ENCODE data around the gene INPP4A.
A peak's percentile ranks its signal among the peaks of the same experiment; 100 is the strongest.

INPP4A gene

GRCh38 chr2:98476192-98476868 lies 31.7 kb downstream of the INPP4A start:
- DNase-seq, result no peak

- no peak for DNase-seq
Observed at GRCh38 chr2:98477036-98477435, 32.4 kb downstream of the INPP4A start.

DNA sequence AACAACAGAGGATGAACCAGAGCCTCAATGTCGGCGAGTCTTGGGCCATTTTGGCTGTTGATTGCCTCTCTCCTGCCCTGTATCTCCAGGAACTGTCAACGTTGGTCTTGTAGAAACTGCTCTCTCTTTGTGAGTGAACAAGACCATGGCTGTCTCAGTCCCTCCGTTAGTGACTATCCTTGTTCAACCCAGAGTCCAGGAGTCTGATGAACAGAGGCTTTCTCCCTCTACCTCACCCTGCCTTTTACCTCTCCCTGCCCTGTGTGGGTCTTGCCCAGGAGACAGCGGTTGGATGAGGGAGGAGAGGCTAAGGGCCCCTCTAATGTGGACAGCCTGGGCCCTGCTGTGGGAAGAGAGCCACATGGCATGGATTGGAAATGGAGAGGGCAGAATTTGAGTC lies 32.8 kb downstream of the INPP4A start:
- no peak for DNase-seq

DNA sequence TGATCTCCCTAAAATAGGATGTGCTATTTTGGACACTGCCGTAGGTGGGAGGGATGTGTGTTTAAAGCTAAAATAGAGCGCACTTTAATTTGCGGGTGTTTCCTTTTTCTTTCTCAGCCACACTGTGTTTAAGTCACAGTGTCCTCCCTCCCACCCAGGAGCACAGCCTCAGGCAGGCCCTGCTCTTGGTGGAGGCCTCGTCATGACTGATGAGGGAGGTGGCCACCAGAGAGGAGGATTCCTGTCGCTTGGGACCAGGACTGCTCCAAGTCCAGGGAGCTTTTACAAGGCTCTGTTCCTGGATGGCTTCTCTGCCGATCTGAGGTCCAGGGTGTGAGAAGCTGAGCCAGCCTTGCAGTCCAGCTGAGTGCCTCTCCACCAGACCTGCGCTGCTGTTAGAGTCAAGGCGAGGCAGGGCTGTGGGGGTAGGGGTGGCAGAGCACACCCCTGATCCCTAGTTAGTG lies 33.5 kb downstream of the INPP4A start:
- peak; percentile 38 to 81 for DNase-seq

- peak; percentile 44 to 48 for DNase-seq
Observed at GRCh38 chr2:98478907-98479306, 34.2 kb downstream of the INPP4A start.

- no peak for DNase-seq
Observed at GRCh38 chr2:98479371-98479770, 34.7 kb downstream of the INPP4A start.

GRCh38 chr2:98479959-98480524 lies 35.4 kb downstream of the INPP4A start:
- DNase-seq, result no peak

DNA sequence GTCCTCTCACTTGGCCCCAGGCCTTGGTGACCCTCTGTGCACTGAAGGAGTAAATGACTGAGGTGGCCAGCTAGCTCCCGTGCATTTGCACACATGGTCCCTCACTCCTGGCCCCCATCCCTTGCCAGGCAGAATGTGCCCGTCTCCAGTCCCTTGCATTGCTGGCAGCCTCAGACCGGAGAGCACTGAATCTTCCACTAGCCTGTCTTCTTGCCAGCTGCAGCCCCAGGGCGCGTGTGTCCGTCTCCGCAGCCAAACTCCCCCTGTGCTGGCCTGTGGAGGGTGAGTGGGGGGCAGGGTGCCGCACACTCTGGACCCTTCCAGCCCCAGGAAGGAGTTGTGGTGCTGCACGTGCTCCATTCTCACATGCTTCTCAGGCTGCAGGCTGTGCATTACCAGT lies 35.9 kb downstream of the INPP4A start:
- DNase-seq, result no peak

DNA sequence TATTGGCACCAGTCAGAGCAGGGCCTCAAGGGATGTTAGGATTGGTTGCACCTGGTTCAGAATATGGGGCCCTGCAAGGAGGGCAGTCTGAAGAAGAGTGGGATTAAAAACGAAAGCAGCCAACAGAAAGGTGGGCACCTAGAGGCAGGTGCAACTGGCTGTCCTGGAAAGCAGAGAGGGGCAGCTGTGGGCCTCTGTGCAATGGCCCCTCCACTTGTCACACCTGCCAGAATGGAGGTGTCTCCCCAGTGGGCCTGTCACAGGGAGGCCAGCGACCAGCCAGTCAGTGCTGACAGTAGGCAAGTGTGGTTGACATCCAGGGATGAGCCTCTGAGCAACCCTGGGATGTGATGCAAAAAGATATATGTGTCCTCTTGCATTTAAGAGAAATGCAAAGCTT lies 37.7 kb downstream of the INPP4A start:
- no peak for DNase-seq

DNA sequence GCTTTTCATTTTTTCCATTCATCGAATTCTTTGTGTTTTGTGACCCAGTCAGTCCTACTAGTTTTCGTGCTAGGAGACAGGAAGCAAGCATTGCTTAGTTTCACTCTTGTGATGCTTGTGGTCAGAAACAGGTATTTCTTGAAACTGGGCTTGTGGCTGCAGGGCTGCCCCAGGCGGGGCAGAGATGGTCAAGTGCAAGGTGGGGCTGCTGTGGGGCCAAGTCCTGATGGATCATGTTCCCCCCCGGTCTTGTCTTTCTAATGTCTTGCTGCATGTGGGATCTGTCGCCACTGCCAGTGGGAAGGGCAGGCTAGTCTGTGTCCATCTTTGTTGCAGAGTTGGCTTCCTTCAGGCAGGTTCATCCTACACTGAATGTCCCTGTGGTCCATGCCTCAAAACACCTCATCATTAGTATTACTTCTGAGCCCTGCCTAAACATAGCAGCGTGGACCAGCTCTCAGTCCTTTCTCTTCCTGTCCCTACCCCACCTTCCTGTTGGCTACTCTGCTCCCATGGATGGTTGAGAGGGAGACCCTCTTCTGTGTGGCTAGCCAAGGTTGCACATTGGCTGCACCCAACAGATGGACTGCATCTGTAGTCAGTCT lies 38.7 kb downstream of the INPP4A start:
- no peak for DNase-seq

- DNase-seq, result no peak
Observed at GRCh38 chr2:98484121-98484557, 39.5 kb downstream of the INPP4A start.

GRCh38 chr2:98484652-98485452 lies 40.2 kb downstream of the INPP4A start:
- DNase-seq, result no peak

- DNase-seq, result no peak
Observed at GRCh38 chr2:98485453-98485755, 40.7 kb downstream of the INPP4A start.

GRCh38 chr2:98486374-98486981 lies 41.8 kb downstream of the INPP4A start:
- no peak for DNase-seq

DNA sequence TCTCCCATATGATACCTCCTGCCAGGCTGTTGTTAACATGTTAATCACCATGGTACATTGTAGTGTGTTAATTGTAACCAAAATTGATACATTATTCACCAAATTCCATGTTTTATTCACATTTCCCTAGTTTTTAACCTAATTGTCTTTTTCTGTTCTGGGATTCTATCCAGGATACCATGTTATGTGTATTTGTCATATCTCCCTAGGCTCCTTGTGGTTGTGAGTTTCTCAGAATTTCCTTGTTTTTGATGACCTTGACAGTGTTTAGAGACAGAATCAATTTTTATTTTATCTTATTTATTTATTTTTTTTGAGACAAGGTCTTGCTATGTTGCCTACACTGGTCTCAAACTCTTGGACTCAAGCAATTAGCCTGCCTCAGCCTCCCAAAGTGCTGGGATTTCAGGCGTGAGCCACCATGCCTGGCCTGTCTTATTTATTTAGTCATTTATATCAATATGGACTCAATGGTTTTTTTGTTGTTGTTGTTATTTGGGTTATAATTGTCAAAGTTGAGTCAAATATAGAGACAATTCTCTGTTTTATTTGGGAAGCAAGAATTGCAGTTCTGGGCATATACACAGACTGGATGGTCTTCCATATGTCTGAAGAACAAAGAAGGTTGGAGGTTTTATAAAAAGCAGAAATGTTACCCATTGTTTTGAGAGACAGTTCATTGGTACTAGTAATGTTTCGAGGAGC lies 42.6 kb downstream of the INPP4A start:
- no peak for DNase-seq

DNA sequence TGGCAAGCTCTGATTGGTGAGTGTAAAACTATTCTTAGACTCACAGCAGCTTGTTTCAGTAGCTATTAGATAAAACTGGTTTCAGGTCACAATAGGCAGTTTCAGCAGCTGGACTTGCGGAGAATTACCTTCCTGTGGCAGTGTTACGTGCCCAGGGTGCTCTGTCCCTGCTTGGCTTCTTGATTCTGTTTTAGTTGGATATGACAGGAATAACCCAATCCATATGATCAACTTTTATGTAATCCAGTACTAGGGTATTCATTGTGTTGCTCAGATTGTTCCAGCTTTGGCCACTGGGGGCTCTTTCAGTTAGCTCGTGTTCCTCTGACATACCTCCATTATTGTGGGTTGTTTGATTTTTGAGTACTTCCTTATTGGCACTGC lies 43.1 kb downstream of the INPP4A start:
- peak; percentile 57 to 61 for DNase-seq

DNA sequence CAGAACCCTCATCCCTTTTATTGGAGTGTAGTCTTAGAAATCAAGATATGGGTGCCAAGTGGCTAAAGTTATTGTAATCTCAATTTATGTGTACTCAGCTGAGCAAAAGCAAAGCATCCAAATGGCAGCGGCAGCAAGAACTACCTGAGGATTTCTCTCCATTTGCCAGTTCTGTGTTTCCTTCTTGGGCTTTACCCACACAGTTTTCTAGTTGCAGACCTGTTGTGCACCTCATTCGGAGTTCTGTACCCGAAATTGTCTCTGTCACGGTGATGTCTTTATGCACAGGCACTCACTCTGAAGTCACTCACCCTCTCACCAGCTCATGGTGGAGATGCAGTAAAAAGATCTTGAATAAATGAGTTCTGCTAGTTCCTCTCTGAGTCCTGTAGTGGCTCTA lies 43.6 kb downstream of the INPP4A start:
- DNase-seq, result no peak

- DNase-seq, result peak in 1 of 2 donors; percentile 25
Observed at GRCh38 chr2:98489486-98489885, 44.8 kb downstream of the INPP4A start.

DNA sequence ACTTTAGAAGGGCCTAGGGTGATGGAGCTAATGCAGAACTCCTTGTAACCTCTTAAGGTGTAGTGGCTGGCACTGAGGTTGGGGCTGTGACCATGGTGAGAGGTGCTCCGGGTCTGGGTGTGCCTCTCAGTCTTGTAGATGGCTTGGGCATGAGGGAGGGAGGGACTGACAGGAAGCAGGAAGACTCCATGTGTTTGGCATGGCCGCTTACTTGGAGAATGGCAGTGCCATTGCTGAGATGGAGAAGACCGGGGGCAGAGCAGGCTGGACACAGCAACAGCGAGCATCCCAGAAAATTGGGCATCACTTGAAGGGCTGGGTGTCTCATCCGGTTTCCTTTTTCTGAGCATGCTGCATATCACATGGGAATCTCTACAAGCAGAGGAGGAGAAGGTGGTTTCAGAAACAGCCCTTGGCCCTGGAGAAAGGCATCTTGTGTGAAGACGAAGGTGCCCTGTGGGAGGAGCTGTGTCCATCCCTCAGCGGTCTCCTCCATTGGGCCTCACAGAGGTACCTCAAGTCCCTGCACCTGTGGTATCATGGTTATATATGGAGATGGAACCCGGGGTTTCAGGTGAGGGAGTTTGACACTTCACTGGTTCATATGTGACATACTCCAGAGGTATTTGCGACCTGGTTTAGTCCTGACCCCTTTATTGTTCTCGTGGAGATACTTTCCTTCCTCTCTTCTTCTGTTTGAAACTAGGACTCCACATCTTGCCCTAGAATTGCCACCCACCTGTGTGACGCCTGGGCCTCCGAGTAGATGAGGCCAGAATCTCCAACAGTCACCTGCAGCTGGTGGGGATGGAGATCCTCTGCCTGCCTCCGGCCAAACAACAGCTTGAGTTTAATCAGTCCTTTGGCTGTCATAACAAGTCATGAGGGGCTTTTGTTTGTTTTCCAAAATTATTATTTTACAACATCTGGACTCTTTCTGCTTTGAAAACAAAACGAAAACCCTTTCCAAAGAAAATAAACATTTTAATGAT lies 45.6 kb downstream of the INPP4A start:
- no peak for DNase-seq

GRCh38 chr2:98492441-98492840 lies 47.8 kb downstream of the INPP4A start:
- peak; percentile 27 for DNase-seq

DNA sequence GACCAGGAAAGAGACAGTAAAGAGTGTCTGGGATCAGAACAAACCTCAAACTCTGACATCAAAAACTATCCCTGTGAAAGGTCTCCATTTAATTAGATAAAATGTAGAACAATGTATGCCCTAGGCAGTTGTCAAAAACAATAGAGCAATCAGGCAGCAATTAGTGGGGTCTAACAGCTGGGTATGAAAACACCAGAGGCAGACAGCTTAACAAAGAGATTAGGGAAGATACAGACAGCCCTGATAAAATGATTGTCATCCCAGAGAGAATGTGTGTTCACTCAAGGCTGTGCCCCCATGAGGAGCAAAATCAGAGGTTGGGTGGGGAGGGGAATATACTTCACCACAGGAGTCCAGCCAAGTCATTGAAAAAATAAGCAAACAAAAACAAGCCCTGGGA lies 50.0 kb downstream of the INPP4A start:
- DNase-seq, result no peak

Measured in inflammatory macrophage (primary cell).